AG04450 (cell line): ENCODE data around the gene FBN1. TPM values are rescaled to one million over a fixed set of nuclear protein-coding genes. Genes with fewer than 3 reads are reported as not detected.

Experiments
- CTCF ChIA-PET: fragments of 300-600, 350-600 bp; formaldehyde crosslinking; extraction: SDS; loops from one replicate; lab custom pipeline; 2022; ENCODE audit warnings: antibody characterized with exemption, inconsistent platforms; lab: Charles Lee
- POLR2A ChIA-PET: fragments of 350-600 bp; formaldehyde crosslinking; extraction: SDS; loops from one replicate; lab custom pipeline; 2021; ENCODE audit warnings: antibody characterized with exemption, inconsistent platforms; lab: Yijun Ruan, JAX
- DNase-seq: peaks from one replicate; pipeline ENCODE4 v3.0.0-alpha.2; 2011; ENCODE audit warnings: low read depth, low spot score
- H3K27ac ChIP-seq: one replicate; pipeline ENCODE4 v1.5.1; 2012; ENCODE audit warnings: low read depth, low read length, control low read depth
- H3K27me3 ChIP-seq: one replicate; pipeline ENCODE4 v1.6.0; 2012; ENCODE audit warnings: low read length; ENCODE audit not compliant: control insufficient read depth, insufficient read depth
- H3K4me3 ChIP-seq: 2 replicates; pipeline ENCODE4 v1.5.1; 2011; ENCODE audit warnings: mild to moderate bottlenecking, low read depth, low read length, control low read depth
- H3K9me3 ChIP-seq: 2 replicates; pipeline ENCODE4 v1.5.1; 2012; ENCODE audit warnings: low read length; ENCODE audit not compliant: control insufficient read depth, insufficient read depth
- polyA plus RNA-seq: library from polyadenylated mRNA; depleted of rRNA; stranded (reverse); fragments of >200 nt; gene quantifications from 2 replicates; pipeline ENCODE4 v1.2.3, GENCODE V29; 2011
- TF ChIP-seq, protein P1 (sequence below): IDR thresholded peaks from 2 replicates; pipeline ENCODE4 v1.5.1; 2011; ENCODE audit warnings: low read depth, low read length, control low read depth, inconsistent platforms

FBN1 gene
- polyA plus RNA-seq, 1 experiment: 530 TPM

DNA sequence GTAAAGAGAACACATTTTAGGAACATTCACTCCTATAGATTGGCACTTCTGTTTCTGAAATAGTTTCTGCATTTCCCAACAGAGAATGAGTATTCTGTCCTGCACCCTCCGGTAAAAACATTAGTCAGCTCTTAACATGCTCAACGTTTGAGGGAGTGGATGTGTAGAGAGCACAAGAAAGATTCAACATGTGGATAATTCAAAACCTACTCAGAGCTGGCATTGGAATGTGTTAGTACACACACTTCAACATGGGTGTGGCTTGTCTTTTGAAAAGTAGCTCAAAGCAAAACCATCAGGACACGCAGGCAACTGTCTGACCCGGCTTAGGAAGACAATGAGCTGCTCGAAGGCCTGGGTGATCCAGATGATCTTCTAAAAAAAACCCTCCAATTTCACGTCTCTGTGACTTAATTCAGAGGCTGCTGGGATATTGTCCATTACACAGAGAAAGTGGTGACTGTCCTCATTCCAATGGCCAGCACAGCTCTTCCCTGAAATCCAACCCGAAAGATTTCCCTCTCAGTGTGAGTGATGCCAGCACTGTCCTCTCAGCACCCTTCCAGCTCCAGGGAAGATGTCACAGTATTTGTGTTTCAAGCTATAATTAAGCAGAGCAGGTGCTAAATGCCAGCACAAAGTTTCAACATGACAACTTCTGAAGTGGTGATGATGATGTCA, 18.1 kb downstream of the FBN1 start:
- Histone ChIP-seq H3K9me3 (no peaks in the 10 kb centered on the region), H3K27ac (peak overlapping the region; percentile 32), H3K27me3 (no peaks in the 10 kb centered on the region), H3K4me3 (no peak overlapping the region)
- CTCF ChIA-PET: interaction anchor here (1.3 kb wide), 1 partner anchor 275 kb away, joined by 6 read pairs; no protein-coding TSS in a partner anchor
- no peak for DNase-seq
- TF ChIP-seq, protein P1, sequence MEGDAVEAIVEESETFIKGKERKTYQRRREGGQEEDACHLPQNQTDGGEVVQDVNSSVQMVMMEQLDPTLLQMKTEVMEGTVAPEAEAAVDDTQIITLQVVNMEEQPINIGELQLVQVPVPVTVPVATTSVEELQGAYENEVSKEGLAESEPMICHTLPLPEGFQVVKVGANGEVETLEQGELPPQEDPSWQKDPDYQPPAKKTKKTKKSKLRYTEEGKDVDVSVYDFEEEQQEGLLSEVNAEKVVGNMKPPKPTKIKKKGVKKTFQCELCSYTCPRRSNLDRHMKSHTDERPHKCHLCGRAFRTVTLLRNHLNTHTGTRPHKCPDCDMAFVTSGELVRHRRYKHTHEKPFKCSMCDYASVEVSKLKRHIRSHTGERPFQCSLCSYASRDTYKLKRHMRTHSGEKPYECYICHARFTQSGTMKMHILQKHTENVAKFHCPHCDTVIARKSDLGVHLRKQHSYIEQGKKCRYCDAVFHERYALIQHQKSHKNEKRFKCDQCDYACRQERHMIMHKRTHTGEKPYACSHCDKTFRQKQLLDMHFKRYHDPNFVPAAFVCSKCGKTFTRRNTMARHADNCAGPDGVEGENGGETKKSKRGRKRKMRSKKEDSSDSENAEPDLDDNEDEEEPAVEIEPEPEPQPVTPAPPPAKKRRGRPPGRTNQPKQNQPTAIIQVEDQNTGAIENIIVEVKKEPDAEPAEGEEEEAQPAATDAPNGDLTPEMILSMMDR: no peak
- POLR2A ChIA-PET: interaction anchor here (0.6 to 1.2 kb wide), 2 partner anchors 9 to 338 kb away, joined by 3 read pairs; no protein-coding TSS in a partner anchor

DNA sequence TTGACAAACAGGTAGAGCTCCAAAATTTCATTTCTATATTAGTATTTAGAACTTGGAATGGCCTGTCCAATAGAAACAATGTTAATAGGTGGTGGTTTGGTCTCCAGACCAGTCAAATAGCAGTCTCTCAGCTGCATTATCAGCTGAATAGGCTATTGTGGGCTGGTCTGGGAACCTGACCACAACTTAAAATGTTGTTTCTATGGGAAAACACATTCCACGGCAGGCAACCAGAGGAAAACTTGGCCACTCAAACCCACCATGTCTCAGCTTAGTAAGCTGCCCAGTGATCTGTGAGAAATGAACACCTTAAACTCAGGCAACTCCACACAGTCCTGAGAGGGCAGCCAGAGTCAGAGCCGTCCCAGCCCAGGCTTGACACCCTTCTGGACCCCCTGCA, 20.4 kb downstream of the FBN1 start:
- TF ChIP-seq, protein P1: no peak
- no peaks in the 10 kb centered on the region for H3K27me3 ChIP-seq
- POLR2A ChIA-PET: interaction anchor here (0.6 kb wide), 1 partner anchor 160 kb away, joined by 4 read pairs; no protein-coding TSS in a partner anchor
- H3K4me3 ChIP-seq: no peak overlapping the region
- no peak for DNase-seq
- CTCF ChIA-PET: interaction anchor here (1.1 to 1.6 kb wide), 2 partner anchors 176 to 237 kb away, joined by 4 to 5 read pairs; no protein-coding TSS in a partner anchor
- no peak overlapping the region for H3K27ac ChIP-seq
- H3K9me3 ChIP-seq: no peaks in the 10 kb centered on the region

DNA sequence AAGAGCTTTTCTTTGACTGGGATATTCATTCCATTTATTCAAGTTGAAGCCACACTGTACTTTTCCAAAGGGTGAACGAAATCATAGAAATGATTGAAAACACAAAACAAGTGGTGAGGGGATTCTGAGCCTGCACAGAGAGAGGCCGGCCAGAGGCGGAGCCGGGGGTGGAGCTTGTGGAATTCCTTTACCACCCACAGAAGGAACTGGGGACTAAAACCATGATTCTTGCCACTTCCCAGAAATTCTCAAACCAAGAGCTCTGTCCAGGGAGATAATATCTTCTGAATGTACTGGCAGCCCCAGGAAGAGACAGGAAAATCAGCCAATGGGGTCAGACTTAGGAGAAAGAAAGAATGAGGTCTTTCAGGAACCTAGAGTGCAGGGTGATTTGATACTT, 20.8 kb downstream of the FBN1 start:
- TF ChIP-seq, protein P1: no peak
- no peaks in the 10 kb centered on the region for H3K9me3 ChIP-seq
- ChIA-PET POLR2A (interaction anchor here (0.6 kb wide), 1 partner anchor 161 kb away, joined by 4 read pairs; no protein-coding TSS in a partner anchor), CTCF (interaction anchor here (1.1 to 1.6 kb wide), 2 partner anchors 176 to 237 kb away, joined by 4 to 5 read pairs; no protein-coding TSS in a partner anchor)
- H3K4me3 ChIP-seq: no peak overlapping the region
- no peak for DNase-seq
- no peak overlapping the region for H3K27ac ChIP-seq
- no peaks in the 10 kb centered on the region for H3K27me3 ChIP-seq

DNA sequence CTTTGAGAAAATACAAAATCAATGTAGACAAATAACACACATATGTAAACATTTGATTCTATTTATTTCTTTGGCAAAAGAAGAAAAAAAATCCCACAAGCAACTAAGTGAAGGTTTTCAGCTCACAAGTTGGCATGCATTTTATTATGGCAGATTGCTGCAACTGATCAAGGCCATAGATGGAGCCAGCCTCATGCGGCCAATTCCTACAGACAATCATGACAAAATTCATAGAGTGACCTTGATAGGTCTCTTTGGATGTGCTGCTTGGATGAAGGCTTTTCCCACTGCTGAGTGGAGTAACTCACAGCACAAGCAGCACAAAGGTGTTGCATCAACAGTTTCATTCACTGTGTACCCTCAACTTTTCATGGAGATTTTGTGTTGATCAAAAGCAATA, 22.1 kb downstream of the FBN1 start:
- H3K27ac ChIP-seq: no peak overlapping the region
- ChIA-PET CTCF (no interaction called here), POLR2A (no interaction called here)
- H3K4me3 ChIP-seq: no peak overlapping the region
- TF ChIP-seq, protein P1: no peak
- H3K9me3 ChIP-seq: no peaks in the 10 kb centered on the region
- no peaks in the 10 kb centered on the region for H3K27me3 ChIP-seq
- no peak for DNase-seq

DNA sequence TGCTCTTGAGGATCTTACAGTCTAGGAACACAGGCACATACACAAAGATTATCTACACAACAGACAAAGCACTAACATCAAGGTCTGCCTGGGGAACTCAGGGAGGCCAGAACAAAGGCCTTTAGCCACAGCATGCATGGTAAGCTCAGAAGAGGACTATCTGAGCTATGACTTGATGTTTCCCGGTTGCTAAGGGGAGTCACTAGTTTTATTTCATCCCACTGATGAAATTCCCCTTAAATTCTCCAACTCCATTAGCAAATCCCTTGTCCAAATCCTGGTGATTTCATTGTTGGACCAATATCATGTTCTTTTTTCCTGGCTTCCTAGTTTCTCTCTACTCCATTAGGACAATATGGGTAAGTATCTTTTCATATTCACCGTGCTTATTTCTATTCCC, 23.3 kb downstream of the FBN1 start:
- no peak overlapping the region for H3K4me3 ChIP-seq
- no peaks in the 10 kb centered on the region for H3K9me3 ChIP-seq
- no peaks in the 10 kb centered on the region for H3K27me3 ChIP-seq
- no peak overlapping the region for H3K27ac ChIP-seq
- DNase-seq: no peak
- ChIA-PET CTCF (no interaction called here), POLR2A (no interaction called here)
- TF ChIP-seq, protein P1: no peak
